OCI-LY3 (cell line): ENCODE measurements around the gene ERC1.

Experiments
- H2AFZ ChIP-seq: fragments of 200-600, 300-600 bp; shearing (Covaris generic); 2 replicates; pipeline ENCODE4 v1.6.0; 2014; ENCODE audit warnings: antibody characterized with exemption, low read depth, low read length
- H3K27ac ChIP-seq: fragments of 200-600, 300-600 bp; sonication (generic); 2 replicates; pipeline ENCODE4 v1.5.1; 2014; ENCODE audit warnings: mild to moderate bottlenecking, low read length, moderate library complexity, mixed read lengths
- H3K27me3 ChIP-seq: fragments of 200-600, 300-600 bp; sonication (generic); 2 replicates; pipeline ENCODE4 v1.6.1; 2014; ENCODE audit warnings: low read depth, low read length, mixed read lengths
- H3K36me3 ChIP-seq: fragments of 200-600, 300-600 bp; sonication (generic); replicated peaks from 2 replicates; pipeline ENCODE3; 2014; ENCODE audit warnings: low read depth, low read length, mixed read lengths
- H3K4me1 ChIP-seq: fragments of 300-600, 200-600 bp; sonication (generic); 2 replicates; pipeline ENCODE4 v1.6.1; 2014; ENCODE audit warnings: low read length, mixed read lengths
- H3K4me2 ChIP-seq: fragments of 200-600, 300-600 bp; sonication (generic); 2 replicates; pipeline ENCODE4 v1.6.1; 2014; ENCODE audit warnings: low read length, mixed read lengths
- H3K4me3 ChIP-seq: fragments of 300-600, 200-600 bp; sonication (generic); 2 replicates; pipeline ENCODE4 v1.5.1; 2014; ENCODE audit warnings: antibody characterized with exemption, mild to moderate bottlenecking, low read length, moderate library complexity
- H3K79me2 ChIP-seq: fragments of 300-600, 200-600 bp; shearing (Covaris generic); 2 replicates; pipeline ENCODE4 v1.6.1; 2014; ENCODE audit warnings: mild to moderate bottlenecking, low read length, mixed read lengths
- H3K9ac ChIP-seq: fragments of 300-600, 200-600 bp; shearing (Covaris generic); 2 replicates; pipeline ENCODE4 v1.6.0; 2014; ENCODE audit warnings: mild to moderate bottlenecking, low read length, moderate library complexity
- H3K9me3 ChIP-seq: fragments of 200-600, 300-600 bp; shearing (Covaris generic); 2 replicates; pipeline ENCODE4 v1.6.1; 2014; ENCODE audit warnings: low read length, mixed read lengths; ENCODE audit not compliant: insufficient read depth
- H4K20me1 ChIP-seq: fragments of 200-600, 300-600 bp; sonication (generic); 2 replicates; pipeline ENCODE4 v1.6.1; 2016; ENCODE audit warnings: low read length, mixed read lengths; ENCODE audit not compliant: insufficient read depth
- EZH2phosphoT487 ChIP-seq: fragments of 200-600 bp; shearing (Covaris generic); IDR thresholded peaks from 2 replicates; pipeline ENCODE4 v1.6.1; 2018; ENCODE audit warnings: antibody characterized with exemption, mixed run types, low read depth
- TF ChIP-seq, protein P1 (sequence below): fragments of 200-600, 300-600 bp; sonication (generic); IDR thresholded peaks from 2 replicates; pipeline ENCODE4 v1.5.1; 2014; ENCODE audit warnings: antibody characterized with exemption, low read length, low read depth

Gene ERC1

DNA sequence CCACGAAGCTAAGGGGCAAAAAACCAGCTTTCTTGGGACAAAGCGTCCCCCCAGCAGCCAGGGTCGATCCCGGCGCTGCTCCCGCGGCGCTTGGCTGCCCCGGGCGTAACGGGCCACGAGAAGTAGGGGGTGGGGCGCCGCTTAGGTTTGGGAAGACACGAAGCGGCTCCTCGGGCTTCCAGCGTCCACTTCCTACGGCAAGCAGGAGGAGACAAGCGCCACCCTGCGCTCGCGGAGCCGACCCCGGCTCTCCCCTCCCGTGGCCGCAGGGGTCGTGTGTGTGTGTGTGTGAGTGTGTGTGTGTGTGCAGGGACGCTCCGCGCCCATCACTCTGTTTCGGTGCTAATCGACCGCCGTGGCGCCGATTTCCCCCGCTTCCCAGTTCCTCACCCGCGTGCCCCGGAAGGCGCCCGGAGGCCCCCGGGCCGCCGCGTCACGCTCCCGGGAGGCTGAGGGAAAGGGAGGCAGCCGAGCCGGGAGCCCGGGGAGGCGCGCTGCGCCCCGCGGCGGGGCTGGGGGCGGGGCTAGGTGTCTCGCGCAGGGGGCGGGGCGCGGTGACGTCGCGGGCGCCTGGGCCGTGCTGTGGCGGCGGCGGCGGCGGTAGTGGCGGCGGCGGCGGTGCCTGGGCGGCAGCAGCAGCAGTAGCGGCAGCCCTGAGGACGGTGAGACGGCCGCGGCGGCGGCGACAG, at the start of gene ERC1:
Gene ERC1, plus strand, starts transcription at position 563 of the 689 bp plus-strand sequence. CDS start 36,681 bp downstream, outside the sequence.
- Histone ChIP-seq H4K20me1 (no peaks in the 10 kb centered on the region), H3K4me2 (peak within 1 kb of the TSS; percentile 98), H3K4me3 (peak within 1 kb of the TSS; percentile 84), H3K27me3 (no peaks in the 10 kb centered on the region), H3K79me2 (peaks cover 29% of the 10 kb centered on the region), H2AFZ (peak within 1 kb of the TSS; percentile 79), H3K9me3 (no peaks in the 10 kb centered on the region), H3K9ac (peak within 1 kb of the TSS; percentile 94), H3K36me3 (peaks cover 2% of the 10 kb centered on the region), H3K4me1 (peaks cover 18% of the 10 kb centered on the region), H3K27ac (peak within 1 kb of the TSS; percentile 70)
- TF ChIP-seq, protein P1, sequence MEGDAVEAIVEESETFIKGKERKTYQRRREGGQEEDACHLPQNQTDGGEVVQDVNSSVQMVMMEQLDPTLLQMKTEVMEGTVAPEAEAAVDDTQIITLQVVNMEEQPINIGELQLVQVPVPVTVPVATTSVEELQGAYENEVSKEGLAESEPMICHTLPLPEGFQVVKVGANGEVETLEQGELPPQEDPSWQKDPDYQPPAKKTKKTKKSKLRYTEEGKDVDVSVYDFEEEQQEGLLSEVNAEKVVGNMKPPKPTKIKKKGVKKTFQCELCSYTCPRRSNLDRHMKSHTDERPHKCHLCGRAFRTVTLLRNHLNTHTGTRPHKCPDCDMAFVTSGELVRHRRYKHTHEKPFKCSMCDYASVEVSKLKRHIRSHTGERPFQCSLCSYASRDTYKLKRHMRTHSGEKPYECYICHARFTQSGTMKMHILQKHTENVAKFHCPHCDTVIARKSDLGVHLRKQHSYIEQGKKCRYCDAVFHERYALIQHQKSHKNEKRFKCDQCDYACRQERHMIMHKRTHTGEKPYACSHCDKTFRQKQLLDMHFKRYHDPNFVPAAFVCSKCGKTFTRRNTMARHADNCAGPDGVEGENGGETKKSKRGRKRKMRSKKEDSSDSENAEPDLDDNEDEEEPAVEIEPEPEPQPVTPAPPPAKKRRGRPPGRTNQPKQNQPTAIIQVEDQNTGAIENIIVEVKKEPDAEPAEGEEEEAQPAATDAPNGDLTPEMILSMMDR = no peak
- no peak for TF ChIP-seq EZH2phosphoT487

DNA sequence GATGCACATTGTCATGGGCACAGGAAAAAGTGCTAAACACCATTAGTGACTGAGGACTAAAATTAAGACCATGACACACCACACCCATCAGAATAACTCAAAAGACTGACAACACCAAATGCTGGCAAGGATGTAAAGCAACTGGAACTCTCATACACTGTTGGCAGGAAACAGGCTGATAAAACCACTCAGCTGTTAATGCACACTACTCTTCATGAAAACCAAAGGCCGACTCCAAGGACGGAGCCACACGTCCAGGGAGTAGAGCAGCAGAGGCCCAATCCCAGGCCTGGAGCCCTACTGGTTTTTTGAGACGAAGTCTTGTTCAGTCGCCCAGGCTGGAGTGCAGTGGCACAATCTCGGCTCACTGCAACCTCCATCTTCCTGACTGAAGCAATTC, 48.0 kb upstream of the ERC1 start:
- TF ChIP-seq EZH2phosphoT487 = no peak
- Histone ChIP-seq H3K27me3 (no peaks in the 10 kb centered on the region), H3K79me2 (peaks cover 45% of the 10 kb centered on the region), H2AFZ (no peak overlapping the region), H3K9ac (no peak overlapping the region), H3K9me3 (no peaks in the 10 kb centered on the region), H3K4me1 (peaks cover 4% of the 10 kb centered on the region; the same call in 1 of the 2 replicates), H3K4me2 (no peak overlapping the region), H3K27ac (no peak overlapping the region), H3K4me3 (no peak overlapping the region), H4K20me1 (no peaks in the 10 kb centered on the region), H3K36me3 (peaks cover 9% of the 10 kb centered on the region)

DNA sequence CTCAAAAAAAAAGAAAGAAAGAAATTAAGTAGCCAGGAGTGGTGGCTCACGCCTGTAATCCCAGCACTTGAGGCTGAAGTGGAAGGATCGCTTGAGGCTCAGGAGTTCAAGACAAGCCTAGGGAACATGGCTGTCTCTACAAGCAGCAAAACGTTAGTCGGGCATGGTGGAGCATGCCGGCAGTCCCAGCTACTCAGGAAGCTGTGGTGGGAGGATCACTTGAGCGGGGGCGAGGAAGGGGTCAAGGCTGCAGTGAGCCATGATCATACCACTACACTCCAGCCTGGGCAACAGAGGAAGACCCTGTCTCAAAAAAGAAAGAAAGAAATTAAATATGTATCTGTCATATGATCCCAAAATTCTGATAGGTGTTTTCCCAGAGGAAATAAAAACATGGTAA, 46.8 kb upstream of the ERC1 start:
- Histone ChIP-seq H3K9ac (no peak overlapping the region), H3K79me2 (peaks cover 47% of the 10 kb centered on the region), H3K4me3 (no peak overlapping the region), H3K27me3 (no peaks in the 10 kb centered on the region), H3K9me3 (no peaks in the 10 kb centered on the region), H3K27ac (no peak overlapping the region), H3K4me1 (peaks cover 9% of the 10 kb centered on the region), H2AFZ (no peak overlapping the region), H3K36me3 (peaks cover 4% of the 10 kb centered on the region), H4K20me1 (no peaks in the 10 kb centered on the region), H3K4me2 (no peak overlapping the region)
- TF ChIP-seq, protein P1 = no peak
- TF ChIP-seq EZH2phosphoT487 = no peak

GRCh38 chr12:946212-946611, 44.8 kb upstream of the ERC1 start:
- Histone ChIP-seq H3K9ac (no peak overlapping the region), H3K79me2 (peaks cover 47% of the 10 kb centered on the region), H4K20me1 (no peaks in the 10 kb centered on the region), H3K4me1 (peaks cover 9% of the 10 kb centered on the region), H3K27ac (no peak overlapping the region), H3K4me3 (no peak overlapping the region), H3K9me3 (no peaks in the 10 kb centered on the region), H3K4me2 (no peak overlapping the region), H2AFZ (no peak overlapping the region), H3K36me3 (peaks cover 4% of the 10 kb centered on the region), H3K27me3 (no peaks in the 10 kb centered on the region)
- TF ChIP-seq, protein P1 = no peak
- TF ChIP-seq EZH2phosphoT487 = no peak
